GM04504 (cell line): ENCODE results near the gene UNKL.

ENCODE experiments used
- DNase-seq: peaks from one replicate; pipeline ENCODE4 v3.0.0-alpha.2; 2012; ENCODE audit warnings: low read depth

UNKL gene

DNA sequence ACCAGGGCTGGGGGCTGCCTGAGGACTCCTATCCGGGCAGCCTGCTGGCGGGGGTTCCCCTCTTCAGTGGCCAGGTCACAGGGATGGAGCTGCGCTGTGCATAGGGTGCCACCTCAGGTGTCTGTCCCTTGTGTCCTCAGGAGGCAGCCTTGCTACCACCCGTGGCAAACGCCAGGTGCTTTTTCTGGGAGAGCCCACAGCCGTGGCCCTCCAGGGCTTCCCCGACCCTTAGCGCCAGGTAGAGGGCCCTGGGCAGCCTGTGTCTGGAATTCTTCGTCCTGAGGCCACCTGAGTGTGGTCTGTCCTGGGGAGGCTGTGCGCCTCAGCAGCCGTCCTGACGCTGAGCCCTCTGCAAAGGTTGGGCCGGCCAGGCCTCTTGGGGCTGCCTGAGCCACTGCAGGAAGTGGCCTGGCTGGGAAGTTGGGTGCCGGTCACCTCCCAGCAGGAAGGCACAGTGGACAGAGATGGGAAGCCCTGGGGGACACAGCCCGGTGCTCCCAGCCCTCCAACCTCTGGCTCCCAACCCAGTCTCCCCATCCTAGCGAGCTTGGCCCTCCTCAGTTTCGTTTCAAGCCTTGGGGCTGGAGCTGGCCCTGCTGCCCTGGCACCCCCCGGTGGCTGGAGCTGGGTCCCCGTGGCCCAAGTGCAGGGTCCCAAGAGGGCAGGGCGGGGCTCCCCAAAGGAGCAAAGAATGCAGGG, 88.7 kb downstream of the UNKL start:
- no peak for DNase-seq

DNA sequence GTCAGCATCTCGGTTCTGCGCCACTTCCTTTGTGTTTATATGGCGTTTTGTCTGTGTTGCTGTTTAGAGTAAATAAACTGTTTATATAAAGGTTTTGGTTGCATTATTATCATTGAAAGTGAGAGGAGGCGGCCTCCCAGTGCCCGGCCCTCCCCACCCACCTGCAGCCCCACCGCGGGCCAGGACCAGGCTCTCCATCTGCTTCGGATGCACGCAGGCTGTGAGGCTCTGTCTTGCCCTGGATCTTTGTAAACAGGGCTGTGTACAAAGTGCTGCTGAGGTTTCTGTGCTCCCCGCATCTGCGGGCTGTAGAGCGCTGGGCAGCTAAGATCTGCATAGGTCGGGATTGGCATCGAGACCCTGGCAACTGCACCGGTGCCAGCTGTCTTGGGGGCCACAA, 89.2 kb downstream of the UNKL start:
- DNase-seq, result no peak

DNA sequence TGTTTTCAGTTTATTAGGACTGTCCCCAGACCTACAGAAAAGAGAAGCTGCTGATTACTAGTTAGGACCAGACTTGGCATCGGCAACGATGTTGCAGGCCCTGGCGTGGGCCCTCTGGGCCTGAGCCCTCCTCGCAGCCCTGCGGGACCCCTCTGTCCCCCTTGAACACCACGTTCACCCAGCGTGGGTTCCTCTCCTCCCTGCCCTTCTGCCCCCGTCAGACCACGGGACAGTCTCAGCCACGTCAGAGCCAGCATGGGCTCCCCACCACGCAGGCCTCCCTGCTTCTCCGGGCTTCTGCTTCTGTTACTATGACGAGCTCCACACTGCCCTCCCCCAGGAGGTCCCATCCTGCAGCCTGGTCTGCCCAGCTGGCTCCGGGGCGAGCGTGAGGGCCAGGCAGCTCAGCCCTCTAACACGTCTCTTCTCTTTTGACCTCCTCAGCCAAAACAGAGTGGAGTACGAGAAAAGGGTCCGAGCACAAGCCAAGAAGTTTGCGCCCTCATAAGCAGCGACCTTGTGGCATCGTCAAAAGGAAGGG, 90.1 kb downstream of the UNKL start:
- no peak for DNase-seq

DNA sequence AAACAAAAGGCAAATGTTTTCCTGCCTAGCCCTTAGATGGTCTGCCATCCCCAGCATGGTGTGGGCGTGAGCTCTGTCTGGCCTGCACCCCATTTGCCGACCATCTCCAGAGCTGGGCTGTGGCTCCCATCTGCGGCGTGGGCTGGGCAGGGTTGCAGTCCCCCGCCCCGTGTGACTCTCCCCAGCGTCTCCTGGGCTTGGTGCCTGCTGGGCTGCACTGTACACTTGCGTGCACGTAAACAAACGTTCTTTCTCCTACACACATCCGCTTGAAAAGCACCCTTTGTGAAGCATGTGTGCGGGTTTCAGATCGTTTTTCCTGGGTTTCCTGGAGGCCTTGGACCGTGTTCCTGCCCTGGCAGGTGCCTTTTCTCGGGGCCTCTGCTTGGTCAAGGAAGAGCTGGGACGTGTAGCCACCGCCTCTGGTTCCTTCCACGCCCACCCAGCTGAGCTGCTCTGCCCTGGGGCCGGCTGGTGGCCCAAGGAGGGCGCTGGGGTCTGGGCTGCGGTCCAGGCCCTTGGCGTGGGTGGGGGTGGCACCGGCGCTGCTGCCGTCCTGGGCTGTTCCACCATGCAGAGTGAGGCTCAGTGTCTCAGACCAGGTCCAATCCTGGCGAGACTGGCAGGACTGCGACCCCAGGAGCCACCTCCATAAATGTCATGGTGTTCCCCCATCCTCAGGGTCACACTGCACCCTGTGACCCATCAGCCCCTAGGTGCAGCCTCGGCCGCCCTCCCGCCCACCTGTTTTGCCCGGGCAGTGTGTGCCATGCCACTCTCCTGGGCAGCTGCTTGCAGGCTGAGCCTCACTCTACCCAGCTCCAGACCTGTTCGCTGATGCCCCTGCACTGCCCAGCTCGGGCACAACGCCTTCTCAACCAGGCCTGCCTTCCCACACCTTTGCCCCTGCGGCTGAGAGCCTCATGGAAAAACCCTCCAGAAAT, 90.9 kb downstream of the UNKL start:
- no peak for DNase-seq

DNA sequence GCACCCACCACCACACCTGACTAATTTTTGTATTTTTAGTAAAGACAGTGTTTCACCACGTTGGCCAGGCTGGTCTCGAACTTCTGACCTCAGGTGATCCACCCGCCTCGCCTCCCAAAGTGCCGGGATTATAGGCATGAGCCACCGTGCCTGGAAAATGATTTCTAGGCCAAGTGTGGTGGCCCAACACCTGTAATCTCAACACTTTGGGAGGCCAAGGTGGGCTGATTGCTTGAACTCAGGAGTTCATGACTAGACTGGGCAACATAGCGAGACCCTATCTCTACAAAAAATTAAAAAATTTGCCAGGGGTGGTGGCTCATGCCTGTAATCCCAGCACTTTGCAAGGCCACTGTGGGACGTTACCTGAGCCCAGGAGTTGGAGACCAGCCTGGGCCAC, 92.1 kb downstream of the UNKL start:
- no peak for DNase-seq

DNA sequence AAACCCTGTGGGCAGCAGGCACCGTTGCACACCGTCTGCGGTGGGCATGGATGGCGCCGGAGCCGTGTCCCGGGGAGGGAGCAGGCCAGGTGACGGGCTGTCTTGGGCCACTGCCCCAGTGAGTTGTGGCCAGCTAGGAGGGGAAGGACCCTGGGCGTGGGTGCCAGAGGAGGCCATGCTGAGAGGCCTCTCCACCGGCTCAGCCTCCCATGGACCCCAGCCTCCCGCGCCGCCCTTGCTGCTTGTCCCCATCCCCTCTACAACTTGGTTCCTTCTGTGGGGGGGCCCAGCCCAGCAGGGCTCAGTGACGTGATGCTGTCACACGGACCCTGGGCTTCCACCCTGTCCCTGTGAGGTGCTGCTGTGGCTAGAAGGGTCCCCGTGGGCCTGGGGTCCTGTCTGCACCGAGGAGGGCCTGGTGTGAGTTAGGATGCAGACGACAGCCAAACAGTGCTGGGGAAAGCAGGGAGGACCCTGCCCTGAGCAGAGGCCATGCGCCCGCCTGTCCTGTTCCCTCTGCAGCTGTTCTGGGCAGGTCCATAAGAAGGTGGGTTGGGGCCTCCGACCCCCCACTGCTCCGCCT, 93.8 kb downstream of the UNKL start:
- no peak for DNase-seq

DNA sequence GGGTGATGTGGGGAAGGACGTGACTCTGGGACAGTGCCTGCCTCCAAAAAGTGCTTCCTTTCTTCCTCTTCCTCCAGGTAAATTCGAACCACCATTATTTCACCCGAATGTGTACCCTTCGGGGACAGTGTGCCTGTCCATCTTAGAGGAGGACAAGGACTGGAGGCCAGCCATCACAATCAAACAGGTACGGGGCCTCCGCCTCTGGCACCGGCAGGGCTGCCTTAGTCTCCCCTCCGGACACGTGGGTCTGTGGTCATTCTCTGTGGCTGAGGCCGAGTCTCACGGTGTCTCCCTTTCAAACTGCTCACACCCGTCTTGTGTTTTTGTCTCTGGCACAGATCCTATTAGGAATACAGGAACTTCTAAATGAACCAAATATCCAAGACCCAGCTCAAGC, 94.4 kb downstream of the UNKL start:
- no peak for DNase-seq

DNA sequence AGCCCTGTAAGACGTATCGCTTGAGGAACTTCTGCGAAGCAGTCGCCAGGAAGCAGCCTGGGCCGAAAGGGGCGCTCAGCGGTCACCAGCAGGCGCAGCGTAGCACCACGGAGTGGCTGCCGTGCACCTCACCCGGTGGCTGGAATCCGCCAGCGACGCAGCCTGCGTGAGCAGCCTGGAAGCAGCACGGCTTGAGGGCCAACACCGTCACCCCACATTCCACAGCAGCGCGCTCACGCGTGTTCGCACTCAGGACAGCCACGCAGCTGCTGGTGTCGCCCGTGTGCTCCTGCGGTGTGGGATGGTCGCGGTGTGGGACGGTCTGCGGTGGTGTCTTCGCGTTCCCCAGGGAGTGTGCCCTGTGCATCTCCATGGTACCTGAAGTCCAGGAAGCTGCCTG, 95.5 kb downstream of the UNKL start:
- no peak for DNase-seq

DNA sequence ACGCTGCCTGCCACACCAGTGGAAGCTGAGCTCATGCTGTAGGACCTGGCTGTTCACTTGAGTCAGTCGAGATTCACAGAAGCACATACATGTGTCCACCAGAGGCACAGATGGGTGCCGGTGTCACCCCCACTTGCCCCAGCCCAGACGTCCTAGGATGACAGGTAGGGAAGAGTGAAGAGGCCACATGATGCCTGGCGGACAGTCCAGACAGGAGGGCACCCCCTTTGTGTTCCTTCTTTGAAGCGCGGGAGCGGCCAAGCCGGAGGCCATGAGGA, 96.3 kb downstream of the UNKL start:
- DNase-seq, result no peak

DNA sequence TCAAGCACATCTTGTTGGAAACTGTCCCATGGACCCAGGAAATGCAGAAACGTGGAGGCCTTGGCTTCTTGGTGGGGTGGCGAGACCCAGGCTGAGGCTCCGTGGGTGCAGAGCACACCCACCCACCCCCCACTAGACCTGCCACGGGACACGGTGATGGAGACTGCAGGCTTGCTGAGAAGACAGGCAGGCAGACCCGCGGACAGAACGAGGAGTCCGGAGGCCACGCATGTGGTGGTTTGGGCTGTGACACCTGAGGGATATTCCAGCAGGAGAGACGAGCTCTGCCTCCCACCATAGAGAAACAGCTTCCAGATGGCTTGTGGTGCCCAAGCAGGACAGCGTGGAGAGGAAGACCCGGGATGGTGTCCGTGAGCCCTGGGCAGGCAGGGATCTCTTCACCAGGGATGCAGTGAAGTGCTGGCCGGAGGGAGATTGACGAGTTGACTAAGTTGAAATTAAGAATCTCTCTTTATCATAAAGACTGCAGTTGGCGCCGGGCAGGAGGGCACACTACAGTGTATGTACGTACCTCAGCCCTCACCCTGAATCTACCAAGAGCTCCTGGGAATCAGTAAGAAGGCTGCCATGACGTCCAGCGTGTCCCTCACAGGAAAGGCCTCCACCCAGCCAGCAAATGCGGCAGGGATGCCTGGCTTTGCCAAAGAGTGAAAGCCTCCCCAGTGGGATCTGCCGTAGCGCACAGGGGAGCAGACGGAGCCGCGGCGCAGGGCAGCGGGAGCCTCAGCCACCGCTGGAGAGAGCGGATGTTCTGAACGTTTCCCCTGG, 96.8 kb downstream of the UNKL start:
- DNase-seq, result no peak

DNA sequence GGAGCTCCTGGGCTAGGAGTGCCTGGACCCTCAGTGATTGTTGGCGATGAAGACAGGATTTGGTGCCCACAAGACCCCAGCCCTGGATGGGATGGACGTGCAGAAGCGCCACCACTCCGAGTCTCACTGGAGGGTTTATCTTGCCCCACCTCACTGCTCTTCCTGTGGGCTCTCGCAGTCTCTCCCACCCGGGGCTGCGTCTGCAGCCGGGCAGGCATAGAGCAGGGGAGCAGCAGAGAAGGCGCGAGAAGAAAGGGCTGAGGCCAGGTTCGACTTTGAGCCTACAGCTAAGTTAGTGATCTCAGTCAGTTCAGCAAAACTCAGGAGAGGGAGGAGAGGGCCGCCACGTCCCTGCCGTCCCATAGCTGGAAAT, 98.5 kb downstream of the UNKL start:
- no peak for DNase-seq

DNA sequence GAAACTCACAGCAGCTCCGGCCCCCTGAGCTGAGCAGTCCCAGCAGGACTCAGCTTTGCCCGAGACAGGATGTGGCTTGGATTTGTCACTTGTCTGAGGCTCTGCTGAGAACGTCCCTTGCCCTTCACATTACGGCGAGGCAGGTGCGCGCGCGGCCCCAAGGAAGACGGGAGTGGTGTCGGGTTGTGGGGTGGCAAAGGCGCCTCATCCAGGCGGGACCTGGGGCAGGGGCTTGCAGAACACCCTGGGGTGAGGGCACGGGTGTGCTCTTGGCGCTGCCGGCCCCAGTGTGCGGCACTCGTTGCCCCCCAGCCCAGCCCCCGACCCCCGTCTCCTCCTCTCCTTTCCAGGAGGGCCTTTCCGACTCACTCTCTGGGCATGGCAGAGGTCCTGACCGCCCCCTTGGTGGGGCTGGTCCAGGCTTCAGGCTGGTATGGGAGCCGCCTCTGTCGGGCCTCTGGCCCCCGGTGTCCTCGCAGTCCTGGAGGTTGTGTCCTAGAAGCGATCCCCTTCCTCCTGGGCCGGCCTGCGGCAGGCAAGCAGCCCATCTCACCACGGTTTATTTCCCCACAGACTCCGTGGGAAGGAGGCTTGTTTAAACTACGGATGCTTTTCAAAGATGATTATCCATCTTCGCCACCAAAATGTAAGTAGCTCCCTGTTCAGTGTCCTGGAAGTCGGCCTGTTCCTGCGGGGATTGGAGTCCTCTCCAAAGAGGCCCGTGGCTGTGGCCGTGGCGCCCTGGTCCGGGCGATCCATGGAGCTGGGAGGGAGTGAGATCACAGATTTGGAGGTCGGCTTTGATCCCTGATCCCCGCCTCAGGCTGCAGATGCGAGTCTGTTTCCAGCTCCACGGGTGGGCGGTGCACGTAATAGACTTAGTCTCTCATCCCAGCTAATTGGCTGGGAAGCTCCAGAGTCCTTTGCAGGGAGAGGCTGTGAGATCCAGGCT, 99.1 kb downstream of the UNKL start:
- DNase-seq, result no peak

DNA sequence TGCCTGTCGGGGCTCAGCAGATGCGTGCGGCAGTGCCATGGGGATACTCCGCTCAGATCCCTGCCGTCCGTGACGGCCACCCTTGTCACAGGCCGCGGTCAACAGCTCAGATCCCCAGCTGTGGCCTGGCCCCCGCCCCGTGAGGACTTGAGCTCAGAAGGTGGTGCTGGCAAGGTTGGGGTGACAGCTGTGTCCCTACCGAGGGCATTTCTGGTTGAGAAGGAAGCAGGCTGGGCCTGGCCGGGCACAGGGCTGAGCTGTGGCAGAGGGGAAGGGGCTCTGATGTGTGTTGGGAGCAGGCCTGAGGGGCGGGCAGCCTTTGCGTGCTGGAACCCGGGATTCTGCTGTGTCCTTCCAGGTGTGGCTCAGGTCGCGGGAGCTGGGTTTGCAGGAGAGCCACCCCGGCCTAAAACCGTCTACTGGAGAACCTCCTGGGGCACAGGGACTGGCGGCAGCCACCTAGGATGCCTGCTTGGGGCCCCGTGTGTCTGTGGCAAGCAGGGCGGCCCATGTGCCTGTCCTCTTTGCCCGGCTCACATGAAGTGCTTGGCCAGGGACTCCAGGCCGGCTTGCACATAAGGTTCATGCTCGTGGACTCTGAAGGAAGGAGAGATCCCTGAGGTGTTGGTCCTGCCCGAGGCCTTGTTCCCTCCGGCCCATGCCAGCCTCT, 100.0 kb downstream of the UNKL start:
- no peak for DNase-seq

DNA sequence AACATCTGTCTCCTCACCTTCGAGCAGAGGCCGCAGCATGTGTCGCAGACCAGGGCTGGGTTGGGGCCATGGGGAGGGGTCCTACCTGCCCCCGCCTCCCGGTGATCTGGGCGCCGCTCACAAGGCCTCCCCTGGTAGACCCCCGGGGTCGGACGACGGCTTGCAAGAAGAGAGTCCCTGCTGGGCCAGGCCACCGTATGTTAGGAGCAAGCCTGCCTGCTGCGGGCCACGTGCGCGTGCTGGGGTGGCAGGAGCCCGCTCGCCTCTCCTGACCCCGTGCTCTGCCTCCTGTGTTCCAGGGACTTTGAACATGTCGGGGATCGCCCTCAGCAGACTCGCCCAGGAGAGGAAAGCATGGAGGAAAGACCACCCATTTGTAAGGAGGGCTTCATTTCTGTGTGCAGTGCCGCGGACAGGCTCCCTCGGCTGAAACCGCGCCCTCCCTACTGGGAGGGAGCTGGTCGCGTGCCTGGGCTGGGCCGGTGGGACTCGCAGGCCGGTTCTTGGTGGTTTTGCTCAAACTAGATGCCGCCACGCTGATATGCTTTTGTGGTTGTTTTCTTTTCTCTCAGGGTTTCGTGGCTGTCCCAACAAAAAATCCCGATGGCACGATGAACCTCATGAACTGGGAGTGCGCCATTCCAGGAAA, 100.7 kb downstream of the UNKL start:
- DNase-seq, result no peak
